Measurements from ENCODE around the gene SOWAHD.

DNA sequence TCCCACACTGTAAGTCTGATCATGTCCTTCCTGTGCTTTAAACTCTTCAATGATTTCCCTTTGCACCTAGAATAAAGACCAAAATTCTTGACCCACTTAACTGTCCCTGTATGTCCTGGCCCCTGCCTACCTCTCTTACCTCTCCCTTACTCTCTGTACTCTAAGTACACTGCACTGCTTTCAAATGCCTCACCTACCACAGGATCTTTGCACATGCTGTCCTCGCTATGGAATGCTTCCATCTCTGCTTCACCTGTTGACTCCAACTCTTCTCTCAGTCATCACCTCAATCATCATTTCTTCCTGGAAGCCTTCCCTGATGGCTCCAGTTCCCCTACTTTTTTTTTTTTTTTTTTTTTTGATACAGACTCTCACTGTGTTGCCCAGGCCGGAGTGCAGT lies 36.5 kb upstream of the SOWAHD start:
- TF ChIP-seq, protein P1, sequence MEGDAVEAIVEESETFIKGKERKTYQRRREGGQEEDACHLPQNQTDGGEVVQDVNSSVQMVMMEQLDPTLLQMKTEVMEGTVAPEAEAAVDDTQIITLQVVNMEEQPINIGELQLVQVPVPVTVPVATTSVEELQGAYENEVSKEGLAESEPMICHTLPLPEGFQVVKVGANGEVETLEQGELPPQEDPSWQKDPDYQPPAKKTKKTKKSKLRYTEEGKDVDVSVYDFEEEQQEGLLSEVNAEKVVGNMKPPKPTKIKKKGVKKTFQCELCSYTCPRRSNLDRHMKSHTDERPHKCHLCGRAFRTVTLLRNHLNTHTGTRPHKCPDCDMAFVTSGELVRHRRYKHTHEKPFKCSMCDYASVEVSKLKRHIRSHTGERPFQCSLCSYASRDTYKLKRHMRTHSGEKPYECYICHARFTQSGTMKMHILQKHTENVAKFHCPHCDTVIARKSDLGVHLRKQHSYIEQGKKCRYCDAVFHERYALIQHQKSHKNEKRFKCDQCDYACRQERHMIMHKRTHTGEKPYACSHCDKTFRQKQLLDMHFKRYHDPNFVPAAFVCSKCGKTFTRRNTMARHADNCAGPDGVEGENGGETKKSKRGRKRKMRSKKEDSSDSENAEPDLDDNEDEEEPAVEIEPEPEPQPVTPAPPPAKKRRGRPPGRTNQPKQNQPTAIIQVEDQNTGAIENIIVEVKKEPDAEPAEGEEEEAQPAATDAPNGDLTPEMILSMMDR (IDR thresholded peaks at IDR 0.05; ENCODE audit: low read depth, low read length): no peak
- TF ChIP-seq POLR2A (IDR thresholded peaks at IDR 0.05; ENCODE audit: extremely low read depth, insufficient read length) (no peak), MYC (IDR thresholded peaks at IDR 0.05; ENCODE audit: low read depth, low read length) (no peak)
- TF ChIP-seq, protein P2, sequence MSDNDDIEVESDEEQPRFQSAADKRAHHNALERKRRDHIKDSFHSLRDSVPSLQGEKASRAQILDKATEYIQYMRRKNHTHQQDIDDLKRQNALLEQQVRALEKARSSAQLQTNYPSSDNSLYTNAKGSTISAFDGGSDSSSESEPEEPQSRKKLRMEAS (IDR thresholded peaks at IDR 0.05; ENCODE audit: low read depth, low read length): no peak
